RCC 7860 (cell line): ENCODE measurements around the gene GLI1.

Source experiments
- DNase-seq: peaks from one replicate; pipeline ENCODE4 v3.0.0-alpha.2; 2015; ENCODE audit warnings: low spot score
- FAIRE-seq: peaks from 2 replicates; lab custom pipeline; 2012; peaks lifted over from hg19 to GRCh38; lab: Jason Lieb, UNC

The GLI1 gene

DNA sequence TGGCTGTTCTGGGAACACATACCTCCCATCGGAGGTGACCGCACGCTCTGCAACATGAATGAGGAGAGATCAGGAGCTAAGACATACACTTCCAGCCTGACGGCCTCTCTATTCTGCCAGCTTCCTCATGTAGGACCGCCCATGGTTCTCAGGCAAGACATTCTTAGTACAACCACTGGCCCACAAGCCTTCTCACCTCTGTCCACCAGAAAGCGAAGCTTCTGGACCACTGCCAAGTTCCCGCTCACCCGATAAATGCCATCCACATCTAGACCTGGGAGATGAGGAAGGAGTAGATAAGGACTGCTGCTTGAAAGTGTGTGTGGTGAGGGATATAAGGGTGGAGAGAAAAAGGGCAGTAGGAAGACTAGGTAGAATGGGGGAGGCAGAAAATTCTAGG lies 14.8 kb downstream of the GLI1 start:
- FAIRE-seq (no peak), DNase-seq (no peak)

DNA sequence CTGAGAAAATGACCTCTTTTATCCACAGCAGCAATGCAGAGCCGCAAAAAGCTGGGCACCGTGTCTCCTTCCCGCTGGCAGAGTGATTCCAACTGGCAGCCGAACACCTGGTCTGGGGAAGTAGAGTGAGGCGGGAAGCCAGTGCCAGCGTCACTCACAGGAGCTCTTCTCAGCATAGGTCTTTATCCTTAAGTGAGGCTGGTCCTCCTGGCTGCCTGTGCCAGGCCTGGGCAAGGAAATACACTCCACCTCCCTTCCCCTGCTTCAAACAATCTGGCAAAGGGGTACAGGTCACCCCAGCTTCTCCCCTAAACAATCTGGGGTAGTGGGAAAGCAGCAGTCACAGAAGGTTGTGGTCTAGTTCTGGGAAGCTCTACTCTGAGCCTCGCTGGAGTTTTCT lies 15.3 kb downstream of the GLI1 start:
- no peak for DNase-seq
- no peak for FAIRE-seq

DNA sequence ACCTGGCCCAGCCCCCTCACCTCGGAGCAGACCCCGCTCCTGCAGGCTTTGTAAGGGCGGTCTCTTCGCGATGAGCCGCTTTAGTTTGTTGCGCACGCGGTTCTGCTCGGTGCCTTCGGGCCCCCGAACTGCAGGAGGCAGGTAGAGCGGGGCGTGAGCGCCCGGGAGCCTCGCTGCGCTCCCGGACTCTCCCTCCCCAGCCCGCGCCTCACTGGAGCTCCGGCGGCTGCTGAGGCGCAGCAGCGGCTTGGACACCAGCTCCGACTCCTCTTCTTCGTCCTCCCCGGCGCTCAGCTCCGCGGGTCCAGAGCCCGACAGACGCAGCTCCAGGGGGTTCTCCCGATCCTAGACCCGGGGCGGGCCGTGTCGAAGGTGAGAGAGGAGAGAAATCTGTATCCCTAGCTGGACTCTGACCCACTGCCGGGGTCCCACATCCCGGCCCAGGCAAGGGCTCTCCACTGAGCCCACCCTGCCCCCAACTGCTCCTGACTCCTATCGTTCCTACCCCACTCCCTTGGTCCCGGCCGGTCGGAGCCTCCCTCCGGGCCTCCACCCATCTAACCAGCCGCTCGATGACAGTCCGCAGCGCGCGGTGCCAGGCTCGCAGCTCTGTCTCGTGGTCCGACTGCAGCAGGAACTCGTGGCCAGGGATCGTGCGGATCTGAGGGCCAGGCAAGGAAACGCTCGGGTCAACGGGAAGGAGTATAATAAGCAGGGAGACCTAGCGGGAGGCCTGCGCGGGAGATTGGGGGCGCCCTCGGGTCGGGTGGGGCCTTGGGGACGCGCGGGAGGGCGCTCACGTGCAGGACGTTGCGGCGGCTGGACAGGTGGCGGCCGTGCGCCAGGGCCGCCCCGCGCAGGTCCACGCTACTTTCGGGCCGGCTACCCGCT lies 15.9 kb downstream of the GLI1 start:
- FAIRE-seq (no peak), DNase-seq (no peak)

DNA sequence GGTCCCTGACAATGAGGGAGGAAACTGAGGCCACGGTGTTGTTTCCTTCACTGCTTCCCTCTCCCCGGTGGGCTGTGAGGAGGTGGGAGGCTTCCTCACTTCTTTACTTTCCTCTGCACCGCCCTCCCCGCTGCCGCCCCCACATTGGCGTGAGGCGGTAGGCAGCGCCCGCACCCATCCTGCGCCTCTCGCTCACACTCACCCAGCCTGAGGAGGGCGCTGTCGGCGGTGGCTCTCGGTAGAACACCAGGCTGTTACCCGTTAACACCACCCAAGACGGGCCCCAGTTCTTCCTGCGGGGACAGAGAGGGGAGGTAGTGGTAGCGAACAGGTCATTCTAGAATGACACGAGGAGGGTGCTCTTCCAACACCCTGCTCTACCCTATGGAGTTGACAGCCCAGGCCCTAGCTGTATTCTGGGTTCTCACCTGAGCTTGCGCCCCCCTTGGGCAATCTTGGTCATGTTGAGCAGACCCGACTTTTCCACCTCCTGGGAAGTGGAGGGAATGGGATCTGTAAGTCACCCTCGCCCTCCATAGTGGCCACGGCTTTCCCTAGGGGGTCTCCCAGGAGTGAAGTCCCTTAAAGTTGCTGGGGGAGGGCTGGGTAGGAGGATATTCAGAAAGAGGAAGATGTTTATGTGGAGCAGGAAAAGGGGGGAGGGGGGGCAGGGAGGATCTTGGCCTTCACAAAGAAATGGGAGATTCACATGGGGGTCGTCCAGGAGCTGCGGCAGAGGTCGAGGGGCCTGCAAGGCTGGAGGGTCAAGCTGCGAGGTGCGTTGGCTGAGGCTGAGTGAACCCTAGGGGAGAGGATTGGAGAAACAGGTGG lies 16.8 kb downstream of the GLI1 start:
- DNase-seq = no peak
- no peak for FAIRE-seq

DNA sequence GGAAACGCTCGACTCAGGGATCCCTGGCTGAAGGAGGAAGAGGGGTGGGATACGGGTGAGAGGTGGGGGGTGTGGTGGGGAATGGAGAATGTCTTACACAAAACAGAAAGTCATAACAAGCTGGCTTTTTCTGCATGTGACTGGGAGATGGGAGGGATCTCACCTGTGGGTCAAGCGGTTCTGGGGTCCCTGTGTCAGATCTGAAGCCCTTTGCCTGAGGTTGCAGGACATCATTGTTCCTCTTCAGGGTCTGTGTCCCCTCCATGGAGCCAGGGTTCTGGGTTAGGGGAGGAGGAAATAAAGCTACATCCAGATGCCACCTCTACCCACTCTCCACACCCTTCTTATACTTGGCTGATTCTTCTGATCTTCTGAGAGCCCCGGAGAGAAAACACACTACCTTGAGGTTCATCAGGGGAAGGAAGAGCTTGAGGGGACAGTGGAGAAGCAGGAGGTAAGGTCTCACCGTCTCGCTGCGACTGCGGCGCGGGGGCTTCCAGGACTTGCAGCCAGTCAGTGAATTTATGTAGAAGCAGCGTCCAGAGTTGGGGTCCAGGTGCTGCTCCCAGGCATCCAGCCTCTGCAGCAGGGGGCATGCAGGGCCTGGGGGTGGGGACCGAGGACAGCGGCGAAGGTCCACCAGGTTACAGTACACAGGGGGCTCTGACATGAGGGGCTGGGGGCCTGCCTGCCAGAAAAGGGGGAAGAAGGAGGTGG lies 17.6 kb downstream of the GLI1 start:
- FAIRE-seq (no peak), DNase-seq (no peak)

DNA sequence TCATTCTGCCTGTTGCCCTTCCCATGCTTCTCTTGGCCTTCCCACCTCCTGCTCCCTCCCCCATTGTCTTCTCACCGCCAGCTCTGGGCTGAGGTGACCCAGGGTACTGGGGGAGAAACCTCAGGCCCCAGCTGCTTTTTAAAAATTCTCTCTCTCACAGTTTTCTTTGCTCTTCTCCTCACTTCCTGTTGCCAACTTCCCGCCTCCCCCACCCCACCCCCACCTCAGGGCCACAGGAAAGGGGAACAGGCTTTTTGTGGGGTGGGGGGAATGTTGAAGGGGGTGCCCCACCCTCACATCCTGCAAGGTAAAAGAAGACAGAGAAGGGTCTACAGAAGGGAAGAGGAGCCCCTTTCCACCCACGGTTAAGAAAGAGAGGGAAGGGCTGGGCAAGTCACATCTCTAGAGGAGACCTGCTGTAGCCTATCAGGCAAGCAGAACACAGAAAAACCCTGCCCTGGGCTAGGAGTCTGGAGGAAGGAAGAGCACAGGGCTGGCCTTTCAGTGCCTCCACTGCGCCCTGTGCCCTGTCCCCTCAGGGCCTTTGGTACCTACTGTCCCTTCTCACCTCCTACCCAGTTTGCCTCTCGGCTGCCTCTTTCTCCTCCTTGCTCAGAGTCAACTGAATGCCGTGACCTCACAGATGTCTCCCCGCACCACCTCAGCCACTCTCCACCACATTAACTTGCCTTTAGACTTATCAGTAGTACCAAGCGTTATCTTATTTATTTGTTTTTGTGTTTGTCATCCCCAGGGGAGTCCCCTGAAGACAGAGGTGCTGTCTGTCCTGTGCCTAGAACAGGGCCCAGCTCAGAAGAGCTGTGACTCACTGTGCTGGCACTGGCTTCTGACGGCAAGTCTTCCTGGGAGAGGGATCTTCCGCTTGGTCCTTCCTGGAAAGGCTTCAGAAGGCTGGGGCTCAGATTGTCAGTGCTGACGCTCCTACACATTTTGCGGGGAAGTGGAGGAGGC lies 18.4 kb downstream of the GLI1 start:
- DNase-seq = no peak

DNA sequence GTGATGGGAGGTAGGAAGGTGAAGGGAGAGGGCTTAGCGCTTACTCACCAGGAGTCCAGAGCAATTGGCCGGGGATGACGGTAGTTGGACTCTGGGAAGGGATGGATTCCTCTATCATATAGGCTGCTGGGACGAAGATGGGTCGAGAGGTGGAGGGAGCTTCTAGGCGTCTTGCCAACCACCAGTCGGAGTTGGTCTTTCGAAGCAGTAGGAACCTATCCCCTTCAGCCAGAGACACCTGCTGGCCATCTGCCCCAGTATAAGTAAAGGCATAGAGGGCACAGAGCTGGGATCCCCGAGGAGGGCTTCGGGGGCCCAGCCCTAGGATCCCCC lies 19.4 kb downstream of the GLI1 start:
- no peak for DNase-seq
- FAIRE-seq = no peak

More for the DNA sequence above, 18.4 kb downstream of the GLI1 start:
- no peak for FAIRE-seq

DNA sequence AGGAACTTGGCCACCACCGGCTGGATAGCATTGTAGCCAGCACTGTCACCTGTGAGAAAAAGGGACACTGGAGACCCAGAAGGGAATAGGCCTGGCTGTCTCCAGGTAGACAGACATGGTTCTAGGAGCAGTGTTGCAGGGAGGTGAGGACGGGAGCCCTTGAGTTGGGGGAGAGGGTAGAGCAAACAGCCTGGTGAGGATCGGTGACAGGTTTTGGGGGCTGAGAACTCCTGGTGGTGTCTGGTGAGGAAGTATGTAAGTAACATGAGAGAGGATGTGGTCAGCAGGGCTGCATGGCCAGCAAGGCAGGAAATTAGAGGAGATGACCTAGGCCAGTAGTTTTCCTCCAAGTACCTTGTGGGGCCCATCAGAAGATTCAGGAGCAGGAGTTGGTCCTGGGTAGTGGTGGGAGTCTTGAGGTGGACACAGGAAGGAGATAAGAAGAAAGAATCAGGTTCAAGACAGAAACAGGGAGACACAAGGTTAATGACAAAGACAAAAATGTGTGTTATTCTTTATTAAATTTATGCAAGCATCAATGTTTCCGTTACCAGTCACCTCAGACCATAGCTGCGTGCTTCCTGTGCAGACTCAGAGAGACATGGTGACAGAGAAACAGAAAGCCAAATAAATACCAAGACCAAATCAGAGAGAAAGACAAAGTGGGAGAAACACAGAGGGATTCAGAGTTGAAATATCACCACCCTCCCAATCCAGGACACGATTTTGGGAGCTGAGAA lies 20.0 kb downstream of the GLI1 start, which contains the start of gene ARHGAP9:
TSS of gene ARHGAP9 (minus strand) at position 491 of the 740 bp plus-strand sequence. CDS start at position 31, 460 bp downstream.
- no peak for DNase-seq
- FAIRE-seq = no peak

DNA sequence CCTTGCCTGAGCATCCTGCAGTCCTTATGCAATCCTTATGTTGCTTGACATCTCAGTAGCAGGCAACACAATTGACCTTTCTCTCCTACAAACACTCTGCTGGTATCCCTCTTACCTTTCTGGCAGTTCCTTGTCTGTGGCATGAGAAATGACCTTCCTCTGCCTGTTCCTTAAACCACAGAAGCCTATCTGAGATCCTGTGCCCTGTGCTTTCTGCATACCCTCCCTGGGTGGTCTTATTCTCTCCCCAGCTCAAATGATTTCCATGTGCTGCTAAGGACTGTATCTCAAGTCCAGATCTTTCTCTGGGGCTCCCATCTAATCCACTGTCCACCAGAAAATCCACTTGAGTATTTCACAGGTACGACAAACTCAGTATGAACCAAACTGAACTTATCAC lies 22.1 kb downstream of the GLI1 start:
- no peak for FAIRE-seq

DNA sequence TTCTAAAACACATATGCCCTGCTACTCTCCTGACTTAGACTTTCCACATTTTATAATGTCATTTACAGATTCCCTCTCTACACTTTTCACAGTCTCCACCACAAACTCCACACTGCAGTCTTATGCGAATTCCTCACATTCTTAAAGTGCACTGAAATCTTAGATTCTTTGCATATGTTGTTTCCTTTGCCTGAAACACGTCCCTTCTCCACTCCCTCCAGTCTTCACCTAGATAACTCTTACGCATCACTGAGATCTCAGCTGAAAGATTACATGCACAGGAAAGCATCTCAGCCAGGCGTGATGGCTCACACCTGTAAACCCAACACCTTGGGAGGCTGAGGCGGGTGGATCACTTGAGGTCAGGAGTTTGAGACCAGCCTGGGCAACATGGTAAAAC lies 23.9 kb downstream of the GLI1 start:
- no peak for FAIRE-seq
- DNase-seq = peak; percentile 41

More for the DNA sequence above, 22.1 kb downstream of the GLI1 start:
- DNase-seq = no peak

DNA sequence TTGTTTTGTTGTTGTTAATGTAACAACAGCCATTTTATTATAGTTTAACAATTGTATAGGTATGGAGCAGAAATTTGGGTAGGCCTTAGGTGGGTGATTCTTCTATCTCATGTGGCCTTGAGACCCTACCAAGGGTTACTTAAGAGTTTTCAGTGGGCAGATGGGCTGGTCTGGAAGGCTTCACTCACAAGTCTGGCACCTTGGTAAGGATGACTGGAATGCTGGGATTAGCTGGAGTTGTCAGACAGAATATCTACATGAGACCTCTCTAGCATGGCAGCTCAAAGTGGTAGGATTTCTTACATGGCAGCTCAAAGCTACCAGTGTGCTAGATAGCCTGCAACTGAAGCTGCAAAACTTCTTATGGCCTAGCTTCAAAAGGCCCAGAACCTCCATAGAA lies 26.1 kb downstream of the GLI1 start:
- DNase-seq = no peak
- no peak for FAIRE-seq

DNA sequence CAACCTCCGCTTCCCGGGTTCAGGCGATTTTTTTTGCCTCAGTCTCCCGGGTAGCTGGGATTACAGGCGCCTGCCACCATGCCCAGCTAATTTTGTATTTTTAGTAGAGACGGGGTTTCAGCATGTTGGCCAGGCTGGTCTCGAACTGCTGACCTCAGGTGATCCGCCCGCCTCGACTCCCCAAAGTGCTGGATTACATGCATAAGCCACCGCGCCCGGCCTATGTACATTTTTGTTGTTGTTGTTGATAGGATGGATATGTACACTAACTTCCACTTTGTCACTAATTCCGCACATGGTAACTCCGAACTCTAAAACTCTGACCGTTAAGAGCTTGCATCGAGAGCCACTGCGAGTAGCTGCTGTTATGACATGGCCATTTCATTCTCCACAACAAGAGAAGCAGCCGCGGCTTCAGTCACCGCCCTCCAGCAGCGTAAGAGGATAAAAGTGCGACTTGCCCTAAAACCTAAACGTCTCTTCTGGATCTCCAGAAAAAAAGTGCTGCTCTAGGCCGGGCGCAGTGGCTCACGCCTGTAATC lies 27.5 kb downstream of the GLI1 start:
- FAIRE-seq (no peak), DNase-seq (no peak)

DNA sequence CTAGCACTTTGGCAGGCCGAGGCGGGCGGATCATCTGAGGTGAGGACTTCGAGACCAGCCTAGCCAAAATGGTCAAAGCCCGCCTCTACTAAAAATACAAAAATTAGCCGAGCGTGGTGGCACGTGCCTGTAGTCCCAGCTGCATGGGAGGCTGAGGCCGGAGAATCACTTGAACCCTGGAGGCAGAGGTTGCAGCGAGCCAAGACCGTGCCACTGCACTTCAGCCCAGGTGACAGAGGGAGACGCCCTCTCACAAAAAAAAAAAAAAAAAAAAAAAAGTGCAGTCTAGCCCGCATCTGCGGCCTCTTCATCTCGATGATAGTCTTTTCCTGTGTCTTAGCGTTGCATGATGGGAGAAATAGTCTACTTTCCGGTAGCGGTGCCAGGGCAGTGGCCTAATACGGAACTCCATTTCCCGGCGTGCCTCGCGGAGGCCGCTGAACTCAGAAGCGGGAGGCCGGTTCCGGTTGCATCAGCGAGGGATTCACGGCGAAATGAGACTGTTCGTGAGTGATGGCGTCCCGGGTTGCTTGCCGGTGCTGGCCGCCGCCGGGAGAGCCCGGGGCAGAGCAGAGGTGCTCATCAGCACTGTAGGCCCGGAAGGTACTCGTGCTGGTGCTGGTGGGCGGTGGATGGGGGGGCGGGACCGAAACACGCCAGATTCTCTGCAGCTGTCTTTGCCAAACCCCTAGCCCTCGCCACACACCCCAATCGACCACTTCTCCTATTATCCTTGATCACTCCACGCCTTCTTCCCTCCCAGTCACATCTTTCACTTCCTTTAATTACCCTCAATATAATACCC lies 28.2 kb downstream of the GLI1 start, which contains the start of gene MARS1:
TSS of gene MARS1 (plus strand) at position 472 of the 805 bp plus-strand sequence. CDS start at position 495, 23 bp downstream.
- DNase-seq = peak; percentile 91
- FAIRE-seq = peak; percentile 75

DNA sequence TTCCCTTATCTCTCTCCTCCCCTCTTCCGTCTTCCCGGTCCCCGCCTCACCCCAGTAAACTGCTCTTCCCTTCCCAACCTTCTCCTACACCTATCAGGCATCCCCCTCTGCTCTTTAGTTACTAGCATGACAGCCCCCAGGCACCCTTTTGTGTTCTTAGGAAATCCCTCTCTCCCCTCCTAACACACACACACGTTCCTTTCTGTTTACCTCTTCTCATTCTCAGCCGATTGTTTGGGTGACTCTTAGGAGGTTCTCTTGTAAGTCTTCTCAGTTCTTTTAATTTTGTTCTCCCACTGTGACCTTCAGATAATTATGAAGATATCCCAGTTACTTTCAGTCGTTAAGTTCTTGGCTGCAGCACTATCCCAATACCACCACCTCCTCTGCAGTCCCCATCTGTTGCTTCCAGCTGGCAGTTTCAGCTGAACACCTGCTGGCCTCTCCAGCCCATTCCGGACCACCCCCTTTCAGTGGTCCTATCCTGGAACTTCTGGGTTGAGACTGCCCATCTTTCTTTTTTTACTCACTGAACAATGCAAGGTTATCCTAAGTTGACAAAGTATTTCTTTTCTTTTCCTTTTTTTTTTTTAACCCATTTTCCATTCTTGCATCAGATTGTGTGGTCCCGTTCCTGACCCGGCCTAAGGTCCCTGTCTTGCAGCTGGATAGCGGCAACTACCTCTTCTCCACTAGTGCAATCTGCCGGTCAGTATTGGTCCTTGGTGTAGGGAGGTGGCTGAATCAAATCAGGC lies 29.0 kb downstream of the GLI1 start:
- no peak for FAIRE-seq
- DNase-seq = no peak

DNA sequence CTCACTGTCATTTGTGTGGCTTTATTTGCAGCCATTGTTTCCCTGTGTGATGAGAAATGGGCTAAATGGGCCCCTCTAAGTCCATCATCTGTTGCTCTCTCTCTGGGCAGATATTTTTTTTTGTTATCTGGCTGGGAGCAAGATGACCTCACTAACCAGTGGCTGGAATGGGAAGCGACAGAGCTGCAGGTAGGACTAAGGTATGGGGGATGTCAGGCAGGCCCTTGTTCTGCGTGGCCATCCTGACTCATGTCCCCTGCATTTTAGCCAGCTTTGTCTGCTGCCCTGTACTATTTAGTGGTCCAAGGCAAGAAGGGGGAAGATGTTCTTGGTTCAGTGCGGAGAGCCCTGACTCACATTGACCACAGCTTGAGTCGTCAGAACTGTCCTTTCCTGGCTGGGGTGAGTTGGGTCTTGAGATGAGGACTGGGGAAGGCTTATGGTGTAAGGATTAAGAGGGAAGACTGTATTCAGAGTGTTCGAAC lies 29.6 kb downstream of the GLI1 start:
- FAIRE-seq = no peak
- DNase-seq = peak; percentile 51

DNA sequence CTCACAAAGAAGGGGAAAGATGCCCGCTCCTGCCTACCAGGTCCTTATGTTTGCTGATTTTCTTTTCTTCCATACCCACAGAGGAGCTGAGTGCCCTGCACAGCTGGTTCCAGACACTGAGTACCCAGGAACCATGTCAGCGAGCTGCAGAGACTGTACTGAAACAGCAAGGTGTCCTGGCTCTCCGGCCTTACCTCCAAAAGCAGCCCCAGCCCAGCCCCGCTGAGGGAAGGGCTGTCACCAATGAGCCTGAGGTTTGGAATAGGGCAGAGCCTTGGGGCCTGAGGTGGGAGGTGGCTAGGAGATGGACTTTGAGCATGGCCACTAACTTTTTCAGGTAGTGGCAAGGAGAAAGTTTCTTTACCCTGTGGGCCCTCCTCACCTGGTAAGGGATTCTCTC lies 30.5 kb downstream of the GLI1 start:
- DNase-seq (no peak), FAIRE-seq (no peak)
